Upper lobe of left lung (tissue), 4 donors: ENCODE results near the gene LATS2.

ENCODE experiments used
- CTCF ChIP-seq, 6 experiments: fragments of 450-650 bp in 4 of 6; fragments of 200-600 bp in 2 of 6; sonication (generic) in 2 of 6; IDR thresholded peaks; one replicate each; pipeline ENCODE4 v1.5.1; 2016 to 2019; ENCODE audit warnings: antibody characterized with exemption in 6 of 6
- POLR2AphosphoS5 ChIP-seq, 2 donors: sonication (generic); formaldehyde crosslinking; IDR thresholded peaks; one replicate each; pipeline ENCODE4 v1.5.1; 2017; ENCODE audit warnings: antibody characterized with exemption in 2 of 2

GRCh38 chr13:20923272-20923671 is 138.1 kb downstream of the LATS2 start:
- TF ChIP-seq CTCF (IDR thresholded peaks at IDR 0.05): no peak
- TF ChIP-seq POLR2AphosphoS5 (IDR thresholded peaks at IDR 0.05): no peak
